Liver (tissue), 9 donors: ENCODE measurements around the gene VWA7. TPM values are rescaled to one million over a fixed set of nuclear protein-coding genes. Genes with fewer than 3 reads are reported as not detected.
"Not testable (repeated sequence)": the region's sequence is repeated elsewhere in the genome, so short reads cannot be mapped to it uniquely, and the experiment has no call there.

Source experiments
- DNase-seq: peaks from one replicate; pipeline ENCODE4 v3.0.0-alpha.2; 2017; ENCODE audit warnings: low spot score
- H3K27ac ChIP-seq, 2 donors: one replicate each; pipeline ENCODE4 v1.7.0; 2013; ENCODE audit warnings: inconsistent platforms in 2 of 2, low read length in 2 of 2, control low read depth in 1 of 2, low read depth in 1 of 2, mild to moderate bottlenecking in 1 of 2
- H3K27me3 ChIP-seq, 4 donors: one replicate each; pipeline versions ENCODE4 v1.6.1 to v1.7.0; 2013; ENCODE audit warnings: low read length in 3 of 4, inconsistent platforms in 1 of 4, mild to moderate bottlenecking in 1 of 4, moderate library complexity in 1 of 4; ENCODE audit not compliant: control insufficient read depth in 4 of 4, insufficient read depth in 4 of 4
- H3K36me3 ChIP-seq, 4 donors: one replicate each; pipeline versions ENCODE4 v1.6.1 to v1.7.0; 2013; ENCODE audit warnings: low read length in 3 of 4, mild to moderate bottlenecking in 3 of 4, low read depth in 1 of 4, moderate library complexity in 1 of 4; ENCODE audit not compliant: control insufficient read depth in 4 of 4, insufficient read depth in 3 of 4
- H3K4me1 ChIP-seq, 4 donors: one replicate each; pipeline versions ENCODE4 v1.6.1 to v1.7.0; 2013; ENCODE audit warnings: low read length in 3 of 4, mild to moderate bottlenecking in 3 of 4, moderate library complexity in 1 of 4; ENCODE audit not compliant: control insufficient read depth in 4 of 4, insufficient read depth in 4 of 4
- H3K4me3 ChIP-seq, 3 donors: one replicate each; pipeline versions ENCODE4 v1.6.1 to v1.7.0; 2013; ENCODE audit warnings: low read length in 3 of 3, control low read depth in 1 of 3, low read depth in 1 of 3, mild to moderate bottlenecking in 1 of 3
- H3K9ac ChIP-seq, 2 donors: one replicate each; pipeline ENCODE4 v1.7.0; 2013; ENCODE audit warnings: low read length in 2 of 2, mild to moderate bottlenecking in 2 of 2, moderate library complexity in 2 of 2, control low read depth in 1 of 2, low read depth in 1 of 2
- H3K9me3 ChIP-seq, 4 donors: one replicate each; pipeline versions ENCODE4 v1.6.1 to v1.7.0; 2013; ENCODE audit warnings: low read length in 3 of 4; ENCODE audit not compliant: control insufficient read depth in 4 of 4
- ATF3 ChIP-seq: IDR thresholded peaks from 2 replicates; pipeline ENCODE4 v1.6.1; 2016; ENCODE audit warnings: antibody characterized with exemption
- EGR1 ChIP-seq, 2 donors: IDR thresholded peaks; 2 replicates each; pipeline ENCODE4 v1.6.1; 2016 to 2018; ENCODE audit warnings: antibody characterized with exemption in 2 of 2, low read depth in 2 of 2
- FOXA1 ChIP-seq: IDR thresholded peaks from 2 replicates; pipeline ENCODE4 v1.6.1; 2016; ENCODE audit warnings: antibody characterized with exemption
- FOXA2 ChIP-seq: IDR thresholded peaks from 2 replicates; pipeline ENCODE4 v1.6.1; 2016; ENCODE audit warnings: antibody characterized with exemption
- GABPA ChIP-seq, 2 donors: IDR thresholded peaks in 1 of 2; conservative IDR thresholded peaks in 1 of 2; 2 replicates each; pipeline ENCODE4 v1.6.1; 2016; ENCODE audit warnings: antibody characterized with exemption in 2 of 2, mild to moderate bottlenecking in 1 of 2, moderate library complexity in 1 of 2
- HNF4G ChIP-seq: IDR thresholded peaks from 2 replicates; pipeline ENCODE4 v1.6.1; 2016; ENCODE audit warnings: antibody characterized with exemption
- JUND ChIP-seq, 2 donors: IDR thresholded peaks; 2 replicates each; pipeline ENCODE4 v1.6.1; 2016; ENCODE audit warnings: antibody characterized with exemption in 2 of 2
- NR2F2 ChIP-seq: IDR thresholded peaks from 2 replicates; pipeline ENCODE4 v1.6.1; 2016; ENCODE audit warnings: antibody characterized with exemption
- RAD21 ChIP-seq, 2 donors: IDR thresholded peaks; 2 replicates each; pipeline ENCODE4 v1.6.1; 2016; ENCODE audit warnings: antibody characterized with exemption in 2 of 2, mild to moderate bottlenecking in 2 of 2
- REST ChIP-seq: IDR thresholded peaks from 2 replicates; pipeline ENCODE4 v1.6.1; 2016; ENCODE audit warnings: antibody characterized with exemption, mild to moderate bottlenecking
- TAF1 ChIP-seq: conservative IDR thresholded peaks from 2 replicates; pipeline ENCODE4 v1.6.1; 2016; ENCODE audit warnings: antibody characterized with exemption, mild to moderate bottlenecking
- ZBTB33 ChIP-seq: IDR thresholded peaks from 2 replicates; pipeline ENCODE4 v1.6.1; 2016; ENCODE audit warnings: antibody characterized with exemption
- WGBS: extraction: QIAGEN DNeasy Blood & Tissue Kit; methylation state at CpG from one replicate; pipeline ENCODE4 v1.1.7; 2013; 5-methylcytosine and 5-hydroxymethylcytosine counted together
- polyA plus RNA-seq, 2 donors: library from polyadenylated mRNA; stranded (reverse) in 1 of 2; unstranded in 1 of 2; fragments of 200-250 nt in 1 of 2; fragments of >200 nt in 1 of 2; fragmentation: Nextera tagmentation in 1 of 2; extraction: Ambion mirVana in 1 of 2; gene quantifications; one replicate each; pipeline versions ENCODE4 v1.2.1 to v1.2.3, GENCODE V29; 2013 to 2015
- total RNA-seq, 2 donors: library from RNA; depleted of rRNA; stranded (reverse); fragments of >200 nt; gene quantifications; one replicate each; pipeline ENCODE4 v1.2.3, GENCODE V29; 2014
- TF ChIP-seq, protein P1 (sequence below): IDR thresholded peaks from 2 replicates; pipeline ENCODE4 v1.6.1; 2016; ENCODE audit warnings: antibody characterized with exemption
- donor health status: healthy.
- donor health status: healthy.
- donor health status: healthy.
- donor health status: healthy.
- donor health status: healthy.

VWA7 gene
- total and polyA plus RNA-seq, 4 donors: 0.17 to 2.0 (median 0.92) TPM

GRCh38 chr6:31805939-31806469 lies 28.9 kb upstream of the VWA7 start:
- WGBS: 23% methylated on average over 7 of the region's 7 CpGs
- H3K4me3 ChIP-seq: peak overlapping the region; percentile 21 to 80 (median 73)
- DNase-seq: no peak
- peaks cover 4 to 15% (median 9%) of the 10 kb centered on the region in 4 donors for H3K4me1 ChIP-seq
- no peaks in the 10 kb centered on the region for H3K27me3 ChIP-seq
- TF ChIP-seq HNF4G (no peak), ATF3 (no peak), REST (no peak)
- no peaks in the 10 kb centered on the region for H3K9me3 ChIP-seq
- H3K9ac ChIP-seq: peak overlapping the region; percentile 85 to 94
- peak overlapping the region; percentile 91 to 97 for H3K27ac ChIP-seq
- H3K36me3 ChIP-seq: no peaks in the 10 kb centered on the region

DNA sequence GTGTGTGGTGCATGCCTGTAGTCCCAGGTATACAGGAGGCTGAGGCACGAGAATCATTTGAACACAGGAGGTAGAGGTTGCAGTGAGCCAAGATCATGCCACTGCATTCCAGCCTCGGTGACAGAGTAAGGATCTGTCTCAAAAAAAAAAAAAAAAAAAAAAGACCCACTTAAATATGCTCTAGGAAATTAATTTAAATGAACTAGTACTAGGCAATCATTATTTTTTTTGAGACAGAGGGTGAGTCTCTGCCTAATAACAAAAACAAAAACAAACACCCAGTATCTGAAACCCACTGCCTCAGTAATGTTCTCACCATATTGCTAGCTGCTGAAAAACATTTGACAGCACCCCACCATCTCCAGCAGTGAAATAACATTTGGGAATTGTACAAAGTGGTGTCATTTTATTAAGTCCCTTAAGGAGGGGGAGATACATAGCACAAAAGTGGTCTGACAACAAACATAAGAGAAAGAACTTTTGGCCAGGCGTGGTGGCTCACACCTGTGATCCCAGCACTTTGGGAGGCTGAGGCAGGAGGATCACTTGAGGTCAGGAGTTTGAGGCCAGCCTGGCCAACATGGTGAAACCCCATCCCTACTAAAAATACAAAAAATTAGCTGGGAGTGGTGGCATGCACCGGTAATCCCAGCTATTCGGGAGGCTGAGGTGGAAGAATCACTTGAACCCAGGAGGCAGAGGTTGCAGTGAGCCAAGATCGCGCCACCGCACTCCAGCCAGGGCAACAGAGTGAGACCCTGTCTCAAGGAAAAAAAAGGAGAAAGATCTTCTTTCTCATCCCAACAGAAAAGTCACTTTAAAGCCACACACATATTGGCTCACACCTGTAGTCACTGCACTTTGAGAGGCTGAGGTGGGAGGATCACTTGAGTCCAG lies 24.2 kb upstream of the VWA7 start:
- H3K4me3 ChIP-seq, H3K4me1 ChIP-seq, H3K27me3 ChIP-seq, H3K27ac ChIP-seq, H3K9me3 ChIP-seq, DNase-seq, H3K36me3 ChIP-seq, H3K9ac ChIP-seq: not testable (repeated sequence)
- WGBS: 97% methylated on average over 8 of the region's 8 CpGs

GRCh38 chr6:31799781-31800180 lies 22.7 kb upstream of the VWA7 start:
- no peak overlapping the region for H3K4me3 ChIP-seq
- H3K4me1 ChIP-seq: peaks cover 0 to 6% (median 2%) of the 10 kb centered on the region in 4 donors
- no peak for TF ChIP-seq NR2F2
- TF ChIP-seq JUND (IDR thresholded peaks at IDR 0.05): no peak
- TF ChIP-seq TAF1: no peak
- TF ChIP-seq FOXA1: no peak
- no peak for TF ChIP-seq HNF4G
- H3K27me3 ChIP-seq: no peaks in the 10 kb centered on the region
- no peak overlapping the region for H3K9ac ChIP-seq
- no peaks in the 10 kb centered on the region for H3K36me3 ChIP-seq
- 92% methylated on average over 12 of the region's 12 CpGs for whole genome bisulfite sequencing
- no peak for DNase-seq
- no peaks in the 10 kb centered on the region for H3K9me3 ChIP-seq
- no peak overlapping the region for H3K27ac ChIP-seq

DNA sequence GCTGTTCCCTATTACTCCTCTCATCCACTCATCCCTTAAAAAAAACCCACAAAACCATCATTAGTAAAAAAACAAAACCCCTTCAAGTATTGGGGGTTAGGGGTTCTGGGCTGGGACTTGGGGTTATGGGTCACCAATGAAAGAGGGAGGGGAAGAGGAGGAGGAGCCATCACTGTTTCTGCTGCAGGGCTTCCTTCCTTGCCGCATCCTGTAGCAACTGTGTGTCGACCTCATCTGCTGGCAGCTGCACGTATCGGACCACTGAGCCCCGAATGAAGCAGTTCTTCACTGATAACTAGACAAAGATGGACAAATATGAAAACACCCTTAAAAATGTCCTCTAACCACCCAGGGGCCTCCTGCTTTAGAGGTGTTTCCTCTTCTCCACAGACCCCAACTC lies 20.5 kb upstream of the VWA7 start:
- no peak for DNase-seq
- H3K27ac ChIP-seq: no peak overlapping the region
- TF ChIP-seq RAD21 (IDR thresholded peaks at IDR 0.05) (no peak), GABPA (IDR thresholded peaks at IDR 0.05 in 1 of 2, conservative IDR thresholded peaks at IDR 0.05 in 1 of 2) (no peak), EGR1 (IDR thresholded peaks at IDR 0.05; ENCODE audit: low read depth in 2 of 2) (no peak), JUND (IDR thresholded peaks at IDR 0.05) (no peak), ZBTB33 (no peak), FOXA2 (no peak)
- TF ChIP-seq, protein P1, sequence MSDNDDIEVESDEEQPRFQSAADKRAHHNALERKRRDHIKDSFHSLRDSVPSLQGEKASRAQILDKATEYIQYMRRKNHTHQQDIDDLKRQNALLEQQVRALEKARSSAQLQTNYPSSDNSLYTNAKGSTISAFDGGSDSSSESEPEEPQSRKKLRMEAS: no peak

More for the DNA sequence above, 20.5 kb upstream of the VWA7 start:
- Histone ChIP-seq H3K9ac (no peak overlapping the region), H3K4me3 (no peak overlapping the region), H3K27me3 (no peaks in the 10 kb centered on the region), H3K4me1 (peaks cover 0 to 10% (median 6%) of the 10 kb centered on the region in 4 donors), H3K36me3 (peaks cover 0 to 4% (median 2%) of the 10 kb centered on the region in 4 donors), H3K9me3 (no peaks in the 10 kb centered on the region)
- WGBS: 68% methylated on average over 5 of the region's 5 CpGs
